Measurements from ENCODE around the gene CSMD2.

The CSMD2 gene

DNA sequence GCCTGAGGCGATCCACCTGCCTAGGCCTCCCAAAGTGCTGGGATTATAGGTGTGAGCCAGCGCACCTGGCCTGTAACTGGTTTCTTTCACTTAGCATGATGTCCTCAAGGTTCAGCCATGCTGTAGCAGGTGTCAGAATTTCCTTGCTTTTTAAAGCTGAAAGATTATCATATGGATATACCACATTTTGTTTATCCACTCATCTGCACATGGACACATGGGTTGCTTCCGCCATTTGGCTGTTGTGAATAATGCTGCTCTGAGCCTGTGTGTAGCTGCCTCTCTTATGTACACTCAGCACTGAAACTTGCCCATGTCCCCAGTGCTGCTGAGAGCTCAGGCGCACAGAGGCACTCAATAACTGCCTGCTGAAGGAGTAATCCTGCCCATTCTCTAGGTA lies 11.8 kb downstream of the CSMD2 start:
- no peak for DNase-seq

- no peak for DNase-seq
Observed at GRCh38 chr1:34149501-34149900, 15.5 kb downstream of the CSMD2 start.

GRCh38 chr1:34147301-34147700 lies 17.7 kb downstream of the CSMD2 start:
- no peak for DNase-seq

DNA sequence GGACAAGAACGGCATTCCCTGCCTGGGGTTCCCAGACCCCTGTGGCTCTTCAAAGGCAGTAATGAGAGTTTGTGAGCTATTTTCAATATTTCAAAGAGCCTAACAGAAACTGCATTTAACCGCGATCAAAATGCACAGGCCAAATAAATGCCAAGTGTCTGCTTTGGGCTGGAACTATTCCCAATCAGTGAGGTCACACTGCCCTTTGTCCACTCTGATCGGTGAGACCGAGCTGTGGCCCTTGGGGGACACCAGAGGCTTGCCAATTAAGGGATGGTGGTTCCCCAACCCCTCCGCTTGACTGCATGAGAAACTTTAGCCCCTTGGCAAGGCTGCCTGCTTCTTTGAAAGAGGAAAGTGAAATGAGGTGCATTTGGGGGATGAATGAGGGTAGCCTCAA lies 20.3 kb downstream of the CSMD2 start:
- DNase-seq = no peak

DNA sequence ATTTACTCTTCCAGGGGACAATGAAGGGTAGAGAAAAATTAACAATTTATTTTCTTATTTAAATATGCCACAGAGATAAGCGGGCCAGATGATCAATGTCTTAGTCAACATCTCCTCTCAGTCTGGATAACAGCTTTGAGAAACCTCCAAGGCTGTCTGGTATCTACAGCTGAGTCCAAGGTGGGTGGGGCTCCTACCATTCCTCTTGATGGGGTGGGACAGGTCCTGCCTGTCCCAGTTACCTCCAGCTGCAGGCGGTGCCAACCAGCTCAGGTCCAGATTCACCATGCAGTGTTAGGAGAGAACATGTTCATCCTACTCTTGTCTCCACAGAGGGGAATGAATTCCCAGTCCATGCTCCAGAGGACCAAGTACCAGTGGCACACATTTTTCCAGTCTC lies 21.1 kb downstream of the CSMD2 start:
- no peak for DNase-seq

GRCh38 chr1:34140011-34140676 lies 24.9 kb downstream of the CSMD2 start:
- no peak for DNase-seq

- DNase-seq = no peak
Observed at GRCh38 chr1:34137411-34137810, 27.6 kb downstream of the CSMD2 start.

- DNase-seq = no peak
Observed at GRCh38 chr1:34132161-34132420, 32.9 kb downstream of the CSMD2 start.

- no peak for DNase-seq
Observed at GRCh38 chr1:34131396-34132160, 33.5 kb downstream of the CSMD2 start.

DNA sequence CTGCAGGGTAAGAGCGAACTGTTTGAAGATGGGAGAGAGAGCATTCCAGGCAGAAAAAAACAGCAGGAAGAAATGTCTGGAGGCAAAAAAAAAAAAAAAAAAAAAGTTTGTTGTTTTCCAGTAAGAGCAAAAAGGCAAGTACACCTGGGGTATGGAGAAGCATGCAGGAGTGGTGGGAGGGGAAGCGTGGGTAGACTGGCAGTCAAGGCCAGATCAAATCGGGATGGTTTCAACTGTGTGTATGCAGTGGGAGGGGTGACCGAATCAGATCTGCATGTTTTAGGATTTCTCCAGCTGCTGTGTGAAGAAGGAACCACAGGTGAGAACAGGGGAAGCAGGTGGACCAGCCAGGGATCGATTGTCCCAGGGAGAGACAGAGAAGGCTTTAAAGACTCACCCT lies 34.7 kb downstream of the CSMD2 start:
- DNase-seq = no peak

- no peak for DNase-seq
Observed at GRCh38 chr1:34129630-34130029, 35.4 kb downstream of the CSMD2 start.

- DNase-seq = no peak
Observed at GRCh38 chr1:34128186-34128889, 36.7 kb downstream of the CSMD2 start.

GRCh38 chr1:34127006-34128000 lies 37.7 kb downstream of the CSMD2 start:
- no peak for DNase-seq

- no peak for DNase-seq
Observed at GRCh38 chr1:34126486-34126885, 38.5 kb downstream of the CSMD2 start.

GRCh38 chr1:34125721-34126380 lies 39.2 kb downstream of the CSMD2 start:
- no peak for DNase-seq

DNA sequence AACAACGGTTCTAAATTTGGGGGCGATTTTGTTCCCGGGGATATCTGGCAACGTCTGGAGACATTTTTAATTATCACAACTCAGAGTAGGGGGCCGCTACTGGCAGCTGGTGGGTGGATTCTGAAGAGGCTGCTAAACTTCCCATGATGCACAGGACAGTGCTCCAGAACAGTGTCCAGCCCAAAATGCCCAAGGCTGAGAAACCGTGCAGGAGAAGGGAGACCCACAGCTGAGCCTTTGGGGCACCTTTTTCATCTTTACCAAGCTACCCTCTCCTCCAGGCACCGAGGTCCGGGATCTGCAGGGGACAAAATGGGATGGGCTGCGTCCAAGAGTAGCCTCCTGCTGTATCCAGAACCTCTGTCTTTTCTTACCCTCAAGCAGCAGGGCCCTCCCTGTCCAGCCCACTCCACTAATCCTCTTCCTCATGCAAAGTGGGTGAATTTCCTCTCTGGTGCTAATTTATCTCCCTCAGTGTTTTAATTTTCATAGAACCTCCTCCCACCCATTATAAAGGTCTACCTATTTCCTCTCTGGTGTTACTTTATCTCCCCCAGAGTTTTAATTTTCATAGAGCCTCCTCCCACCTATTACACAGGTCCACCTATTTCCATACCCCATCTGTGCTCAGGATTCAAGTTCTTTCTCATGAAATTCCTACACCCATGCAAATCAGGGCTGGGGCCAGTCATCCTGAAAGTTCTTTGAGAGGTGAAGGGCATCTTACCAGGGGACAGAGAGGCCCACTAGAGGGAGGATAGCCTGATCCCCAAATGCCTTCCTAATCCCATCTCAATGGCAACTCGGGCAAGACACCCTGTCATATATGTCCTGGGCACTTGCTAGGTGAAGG lies 42.7 kb downstream of the CSMD2 start:
- no peak for DNase-seq

GRCh38 chr1:34115233-34115632 lies 49.8 kb downstream of the CSMD2 start:
- DNase-seq = no peak

DNA sequence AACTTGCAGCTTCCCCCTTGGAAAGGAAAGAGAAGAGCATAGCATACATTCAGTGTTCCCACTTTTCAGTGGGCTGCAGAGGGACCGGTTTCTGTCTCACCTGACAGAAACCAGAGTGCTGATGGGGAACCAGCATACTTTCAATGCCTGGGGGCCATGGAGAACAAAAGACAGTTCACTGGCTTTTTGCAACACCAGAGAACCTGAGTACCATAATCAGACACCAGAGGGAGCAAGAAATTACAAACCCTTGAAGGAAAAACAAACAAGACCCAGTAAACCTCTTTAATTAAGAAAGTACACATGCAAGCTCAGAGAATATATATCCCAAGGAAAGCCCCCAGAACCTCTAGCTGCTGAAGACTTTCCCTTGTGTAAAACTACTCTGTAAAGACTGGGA lies 51.1 kb downstream of the CSMD2 start:
- no peak for DNase-seq

GRCh38 chr1:34113362-34113761 lies 51.7 kb downstream of the CSMD2 start:
- DNase-seq = no peak

- no peak for DNase-seq
Observed at GRCh38 chr1:34108711-34109110, 56.3 kb downstream of the CSMD2 start.

GRCh38 chr1:34108269-34108668 lies 56.8 kb downstream of the CSMD2 start:
- no peak for DNase-seq

- no peak for DNase-seq
Observed at GRCh38 chr1:34101151-34101550, 63.9 kb downstream of the CSMD2 start.

Measured in CD4-positive, alpha-beta T cell treated with Interferon alpha-2 for 1 hour (primary cell).